Activated CD4-positive, alpha-beta T cell treated with anti-CD3 and anti-CD28 coated beads, Interleukin-2, amount 50 U/mL, for 16 hours (primary cell): ENCODE measurements around the gene PPP6R1.
"Not testable (repeated sequence)": the region's sequence is repeated elsewhere in the genome, so short reads cannot be mapped to it uniquely, and the experiment has no call there.

Source experiments
- DNase-seq: peaks from one replicate; pipeline ENCODE4 v3.0.0-alpha.2; 2020

The PPP6R1 gene

DNA sequence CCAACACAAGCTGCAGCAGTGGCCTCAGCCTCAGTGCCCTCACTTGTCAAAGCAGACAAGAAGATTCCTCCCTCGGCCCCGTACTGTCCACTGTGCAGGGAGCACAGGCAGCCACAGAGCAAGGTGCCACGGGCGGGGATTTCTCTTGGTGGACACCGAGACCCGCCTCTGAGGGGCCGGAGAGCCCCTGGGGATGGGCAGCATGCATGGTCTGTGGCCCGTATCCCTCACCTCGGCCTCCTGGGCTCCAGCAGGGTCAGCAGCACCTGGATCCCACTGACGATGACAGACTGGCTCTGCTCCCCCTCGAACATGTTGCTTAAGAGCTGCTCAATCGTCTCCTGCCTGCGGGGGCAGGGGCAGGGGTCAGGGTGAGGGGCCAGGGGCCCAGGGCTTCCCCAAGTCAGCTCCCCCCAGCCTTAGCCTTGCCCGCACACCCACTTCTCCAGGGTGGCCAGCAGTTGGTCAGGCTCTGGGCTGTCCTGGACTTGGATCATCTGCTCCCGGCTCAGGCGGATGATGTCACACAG is 16.8 kb downstream of the PPP6R1 start:
- no peak for DNase-seq

GRCh38 chr19:55241143-55241934 is 17.5 kb downstream of the PPP6R1 start:
- no peak for DNase-seq

- DNase-seq = no peak
Observed at GRCh38 chr19:55240713-55241020, 18.1 kb downstream of the PPP6R1 start.

GRCh38 chr19:55239004-55239403 is 19.8 kb downstream of the PPP6R1 start:
- no peak for DNase-seq

GRCh38 chr19:55238030-55238429 is 20.8 kb downstream of the PPP6R1 start:
- no peak for DNase-seq

DNA sequence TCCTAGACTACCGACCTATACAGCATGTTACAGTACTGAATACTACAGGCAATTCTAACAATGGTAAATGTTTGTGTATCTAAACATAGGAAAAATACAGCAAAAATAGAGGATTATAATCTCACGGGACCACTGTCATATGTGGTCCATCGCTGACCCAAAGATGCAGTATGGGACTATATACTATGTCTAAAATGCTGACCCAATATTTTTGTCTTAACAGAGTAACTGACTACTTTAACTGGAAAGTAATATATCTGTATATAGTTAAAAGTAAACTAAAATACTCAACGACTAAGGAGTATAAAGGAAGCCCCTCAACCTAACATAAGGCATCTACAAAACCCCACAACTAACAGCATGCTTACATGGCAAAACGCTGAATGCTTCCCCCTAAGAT is 25.8 kb downstream of the PPP6R1 start:
- DNase-seq = no peak

DNA sequence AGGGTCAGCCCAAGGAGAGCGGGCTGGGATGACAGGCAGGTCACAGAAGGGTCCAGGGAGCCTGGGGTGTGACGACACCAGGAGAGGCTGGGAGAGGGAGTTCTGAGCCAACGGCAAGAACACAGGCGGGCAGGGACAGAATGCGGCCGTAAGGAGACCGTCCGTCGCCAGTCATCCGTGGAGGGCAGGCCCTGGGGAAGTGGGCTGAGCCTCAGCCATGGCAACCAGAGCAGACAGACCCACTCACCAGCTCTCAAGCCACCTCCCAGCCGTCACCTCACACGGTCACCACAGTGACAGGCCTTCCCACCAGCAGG is 26.6 kb downstream of the PPP6R1 start:
- no peak for DNase-seq

GRCh38 chr19:55231391-55232285 is 27.2 kb downstream of the PPP6R1 start:
- DNase-seq = no peak

DNA sequence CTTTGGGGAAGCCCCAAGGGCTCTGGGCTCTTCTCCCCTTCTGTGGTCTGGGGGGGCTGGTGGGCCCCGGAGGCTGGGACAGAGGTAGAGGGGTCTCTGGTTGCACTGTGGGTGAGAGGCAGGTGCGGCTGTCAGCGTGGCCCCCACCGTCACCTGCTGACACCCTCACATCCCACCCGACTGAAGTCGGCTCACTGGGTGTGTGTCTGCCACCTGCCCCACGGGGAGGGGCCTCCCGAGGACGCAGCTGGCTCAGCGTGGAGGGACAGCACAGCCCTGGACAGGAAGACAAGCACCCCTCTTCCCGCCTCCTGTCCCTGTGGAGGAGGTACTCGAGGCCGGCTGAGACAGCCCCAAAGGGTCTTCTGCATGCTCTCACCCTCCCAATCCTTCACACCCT is 28.0 kb downstream of the PPP6R1 start:
- no peak for DNase-seq

DNA sequence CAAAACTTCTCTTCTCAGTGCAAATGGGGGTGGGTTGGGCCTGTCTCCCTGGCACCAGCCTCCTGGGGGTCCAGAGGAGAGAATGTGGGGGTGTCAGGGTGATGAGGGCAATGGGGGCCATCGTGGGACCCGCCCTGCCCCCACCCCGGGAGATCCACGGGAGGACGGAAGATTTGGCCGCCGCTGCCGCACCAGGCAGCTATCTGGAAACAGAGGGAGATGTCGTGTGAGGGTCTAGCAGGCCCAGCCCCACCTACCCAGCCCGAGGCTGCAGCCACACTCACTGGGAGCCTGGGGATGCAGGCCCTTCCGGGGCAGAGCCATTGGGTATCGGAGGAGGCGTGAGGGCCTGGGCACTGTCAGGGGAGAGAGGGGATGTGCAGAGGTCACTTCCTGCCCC is 28.5 kb downstream of the PPP6R1 start:
- no peak for DNase-seq

DNA sequence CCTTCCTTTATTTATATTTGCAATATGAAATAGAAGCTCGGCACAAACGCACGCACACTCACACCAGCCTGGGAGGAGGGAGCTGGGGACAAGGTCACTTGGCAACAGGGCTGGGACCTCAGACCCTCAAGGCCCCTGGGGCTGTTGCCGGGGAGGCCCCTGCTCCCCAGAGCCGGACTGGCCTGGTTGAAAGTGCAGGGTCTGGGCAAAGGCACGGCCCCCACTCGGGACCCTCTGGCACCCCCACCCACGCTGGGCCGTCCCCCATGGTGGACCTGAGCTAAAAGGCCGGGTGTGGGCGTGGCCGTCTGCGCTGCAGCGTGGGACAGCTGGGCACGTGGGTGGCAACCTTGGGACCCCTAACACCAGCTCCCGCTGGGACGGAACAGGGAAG is 29.0 kb downstream of the PPP6R1 start:
- no peak for DNase-seq

DNA sequence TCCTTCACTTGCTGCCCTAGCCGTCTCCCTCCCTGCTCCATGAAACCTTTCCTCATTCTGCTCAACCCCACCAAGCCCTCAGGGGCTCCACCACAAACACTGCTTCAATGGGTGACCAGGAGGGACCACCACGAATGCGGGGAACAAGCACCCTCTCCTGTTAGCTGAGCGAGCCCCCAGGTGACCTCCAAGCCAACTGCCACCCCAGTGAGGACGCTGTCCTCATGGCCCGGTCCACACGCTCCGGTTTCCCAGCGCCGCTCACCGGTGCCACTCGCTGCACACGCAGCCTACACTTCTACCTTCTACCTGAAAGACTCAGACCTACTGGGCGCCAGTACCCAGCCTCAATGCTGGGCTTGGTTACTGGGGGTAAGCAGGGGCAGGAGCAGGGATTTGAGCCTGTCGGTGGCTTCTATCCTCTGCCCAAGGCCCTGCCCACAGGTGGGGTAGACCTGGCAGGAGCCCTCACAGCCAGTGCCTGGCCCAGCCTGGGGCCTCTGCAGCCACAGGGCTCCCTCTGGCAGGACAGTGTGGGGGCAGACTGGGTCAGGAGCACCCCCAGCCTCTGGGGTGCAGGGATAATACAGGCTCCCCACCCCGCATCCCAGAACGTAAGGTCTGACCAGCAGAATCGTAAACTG is 29.6 kb downstream of the PPP6R1 start:
- no peak for DNase-seq

GRCh38 chr19:55228403-55229031 is 30.3 kb downstream of the PPP6R1 start, which contains the start of gene TMEM86B:
TMEM86B (minus strand) TSS chr19:55228763; CDS start chr19:55228741, 22 bp downstream.
- DNase-seq = no peak

DNA sequence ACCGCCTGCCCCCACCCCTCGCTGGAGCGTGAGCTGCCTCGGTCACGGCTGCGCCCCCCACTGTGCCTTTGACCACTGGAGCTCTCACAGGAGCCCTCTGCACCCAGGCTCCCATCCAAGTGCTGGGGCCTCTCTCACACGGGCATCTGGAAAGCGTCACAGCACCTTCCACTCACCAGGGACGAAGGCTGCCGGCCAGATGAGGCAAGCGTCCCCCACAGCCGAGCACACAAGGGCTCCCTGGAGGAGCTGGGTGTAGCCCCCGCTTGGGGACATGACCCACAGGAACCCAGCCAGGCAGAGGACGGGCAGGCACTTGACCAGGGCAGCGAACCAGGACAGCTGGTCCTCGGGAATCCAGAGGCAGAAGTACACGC is 30.8 kb downstream of the PPP6R1 start:
- DNase-seq = no peak

GRCh38 chr19:55227241-55228014 is 31.4 kb downstream of the PPP6R1 start:
- DNase-seq = no peak

DNA sequence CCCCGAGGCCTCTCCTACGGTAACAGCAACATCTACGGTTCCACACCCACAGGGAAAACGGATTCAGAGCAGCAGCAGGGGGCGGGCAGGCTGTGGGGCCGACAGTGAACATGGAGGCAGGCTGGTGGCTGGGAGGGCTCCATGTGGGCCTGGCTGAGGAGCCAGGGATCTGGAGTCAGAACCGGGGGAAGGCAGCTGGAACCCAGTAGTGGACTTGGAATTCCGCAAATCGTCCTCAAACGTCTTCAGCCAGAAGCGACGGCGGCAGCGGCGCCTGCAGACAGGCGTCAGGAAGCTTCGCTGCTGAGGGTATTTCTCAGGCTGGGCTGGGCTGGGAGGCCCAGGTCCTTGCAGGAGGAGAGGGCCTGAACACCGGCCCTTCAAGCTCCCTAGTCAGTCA is 32.0 kb downstream of the PPP6R1 start:
- no peak for DNase-seq

GRCh38 chr19:55226273-55226672 is 32.5 kb downstream of the PPP6R1 start:
- DNase-seq = no peak

DNA sequence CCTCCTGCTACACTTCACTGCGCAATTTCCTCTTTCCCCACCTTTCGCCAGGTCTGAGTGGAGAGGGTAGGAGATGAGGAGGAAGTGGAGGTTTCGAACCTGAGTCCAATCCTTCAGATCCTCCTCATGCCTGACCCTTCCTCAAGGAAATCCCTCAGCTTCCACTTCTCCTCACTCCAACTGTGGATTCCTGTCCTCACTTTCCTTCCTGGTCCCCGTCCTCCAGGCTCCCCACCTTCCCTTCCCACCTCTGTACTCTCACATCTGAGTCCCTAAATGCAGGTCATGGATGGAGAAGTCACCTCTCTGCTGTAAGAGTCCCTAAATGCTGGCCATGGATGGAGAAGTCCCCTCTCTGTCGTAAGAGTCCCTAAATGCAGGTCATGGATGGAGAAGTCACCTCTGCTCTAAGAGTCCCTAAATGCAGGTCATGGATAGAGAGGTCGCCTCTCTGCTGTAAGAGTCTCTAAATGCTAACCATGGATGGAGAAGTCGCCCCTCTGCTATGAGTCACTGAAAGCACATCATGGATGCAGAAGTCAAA is 33.3 kb downstream of the PPP6R1 start:
- DNase-seq = no peak

DNA sequence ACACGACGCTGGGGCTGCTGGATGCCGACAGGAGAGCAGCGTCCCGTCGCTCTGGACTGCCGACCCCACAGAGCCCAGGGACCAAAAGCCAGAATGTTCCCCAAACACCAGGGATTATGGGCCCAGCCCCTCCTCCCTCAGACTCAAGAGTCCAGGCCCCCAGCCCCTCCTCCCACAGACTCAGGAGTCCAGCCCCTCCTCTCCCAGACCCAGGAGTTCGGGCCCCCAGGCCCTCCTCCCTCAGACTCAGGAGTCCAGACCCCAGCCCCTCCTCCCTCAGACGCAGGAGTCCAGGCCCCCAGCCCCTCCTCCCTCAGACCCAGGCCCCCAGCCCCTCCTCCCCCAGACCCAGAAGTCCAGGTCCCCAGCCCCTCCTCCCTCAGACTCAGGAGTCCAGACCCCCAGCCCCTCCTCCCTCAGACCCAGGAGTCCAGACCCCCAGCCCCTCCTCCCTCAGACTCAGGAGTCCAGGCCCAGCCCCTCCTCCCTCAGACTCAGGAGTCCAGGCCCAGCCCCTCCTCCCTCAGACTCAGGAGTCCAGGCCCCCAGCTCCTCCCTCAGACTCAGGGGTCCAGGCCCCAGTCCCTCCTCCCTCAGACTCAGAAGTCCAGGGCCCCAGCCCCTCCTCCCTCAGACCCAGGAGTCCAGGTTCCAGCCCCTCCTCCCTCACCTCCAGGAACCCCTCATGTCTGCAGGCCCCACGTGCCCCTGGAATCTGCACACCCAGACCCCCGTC is 34.0 kb downstream of the PPP6R1 start:
- DNase-seq = not testable (repeated sequence)

- DNase-seq = no peak
Observed at GRCh38 chr19:55224038-55224665, 34.7 kb downstream of the PPP6R1 start.
